NCI-H128 (cell line): Measurements from ENCODE around the gene ROBO2.

Experiments used
- DNase-seq: peaks from one replicate; lab custom pipeline; 2025; ENCODE audit not compliant: unreplicated experiment; lab: John Stamatoyannopoulos, UW

Gene ROBO2

GRCh38 chr3:77652624-77653023, 612.7 kb downstream of the ROBO2 start:
- no peak for DNase-seq

GRCh38 chr3:77655396-77655795, 615.5 kb downstream of the ROBO2 start:
- DNase-seq, result no peak

GRCh38 chr3:77660718-77661117, 620.8 kb downstream of the ROBO2 start:
- no peak for DNase-seq

GRCh38 chr3:77667901-77668300, 628.0 kb downstream of the ROBO2 start:
- DNase-seq, result no peak

GRCh38 chr3:77668376-77668775, 628.5 kb downstream of the ROBO2 start:
- no peak for DNase-seq

- no peak for DNase-seq
These were observed 632.1 kb downstream of the ROBO2 start for GRCh38 chr3:77672016-77672415.

GRCh38 chr3:77682162-77682561, 642.3 kb downstream of the ROBO2 start:
- no peak for DNase-seq

GRCh38 chr3:77684115-77684514, 644.2 kb downstream of the ROBO2 start:
- DNase-seq, result no peak

GRCh38 chr3:77685713-77686112, 645.8 kb downstream of the ROBO2 start:
- no peak for DNase-seq

- peak; percentile 83 for DNase-seq
These were observed 646.7 kb downstream of the ROBO2 start for GRCh38 chr3:77686560-77686959.

GRCh38 chr3:77687545-77687944, 647.6 kb downstream of the ROBO2 start:
- no peak for DNase-seq

GRCh38 chr3:77690284-77690845, 650.5 kb downstream of the ROBO2 start:
- DNase-seq, result no peak

GRCh38 chr3:77693147-77693546, 653.2 kb downstream of the ROBO2 start:
- DNase-seq, result no peak

- DNase-seq, result no peak
These were observed 659.3 kb downstream of the ROBO2 start for GRCh38 chr3:77699125-77699691.
